Esophagus muscularis mucosa (tissue), 4 donors: ENCODE results near the gene NFIB.

ENCODE experiments used
- EP300 ChIP-seq: sonication (generic); formaldehyde crosslinking; IDR thresholded peaks from one replicate; pipeline ENCODE4 v1.6.1; 2017; ENCODE audit warnings: antibody characterized with exemption
- POLR2A ChIP-seq: fragments of 450-650 bp; IDR thresholded peaks from one replicate; pipeline ENCODE4 v1.6.1; 2017; ENCODE audit warnings: antibody characterized with exemption, moderate library complexity, mild to moderate bottlenecking, low read depth
- POLR2AphosphoS5 ChIP-seq, 2 donors: sonication (generic); formaldehyde crosslinking; IDR thresholded peaks; one replicate each; pipeline ENCODE4 v1.6.1; 2017; ENCODE audit warnings: antibody characterized with exemption in 2 of 2
- TF ChIP-seq, protein P1 (sequence below), 3 experiments: fragments of 200-600 bp in 2 of 3; fragments of 450-650 bp in 1 of 3; sonication (generic) in 2 of 3; IDR thresholded peaks; one replicate each; pipeline ENCODE4 v1.5.1; 2017 to 2019; ENCODE audit warnings: antibody characterized with exemption in 3 of 3, mild to moderate bottlenecking in 2 of 3, moderate library complexity in 1 of 3

DNA sequence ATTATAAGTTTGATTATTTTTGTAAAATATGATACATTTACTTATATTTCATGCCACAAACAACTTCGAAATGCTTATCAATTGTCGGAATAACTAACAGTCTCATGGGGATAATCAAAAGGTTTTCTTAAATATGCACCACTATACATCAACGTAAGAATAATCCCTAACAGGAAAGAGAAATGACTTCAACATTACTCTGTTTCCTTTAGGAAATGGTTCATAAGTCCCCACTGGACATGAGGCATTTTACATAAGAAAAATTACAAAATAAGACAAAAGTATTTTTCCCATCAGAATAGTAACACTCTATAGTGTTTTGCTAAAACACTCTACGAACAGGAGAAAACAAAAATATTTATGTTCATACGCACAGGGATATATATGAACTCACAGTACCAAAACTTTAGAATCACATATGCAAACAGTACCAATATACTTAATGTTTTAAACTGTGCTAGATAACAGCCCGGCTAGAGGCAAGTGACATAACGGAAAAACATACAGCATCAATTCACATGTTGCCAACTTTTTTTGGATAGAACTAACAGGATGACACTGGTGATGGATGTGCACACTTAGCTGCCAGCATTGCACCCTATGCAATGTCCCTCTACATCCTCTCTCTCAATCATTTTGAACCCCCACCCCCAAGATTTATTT, 120.5 kb downstream of the NFIB start:
- TF ChIP-seq, protein P1, sequence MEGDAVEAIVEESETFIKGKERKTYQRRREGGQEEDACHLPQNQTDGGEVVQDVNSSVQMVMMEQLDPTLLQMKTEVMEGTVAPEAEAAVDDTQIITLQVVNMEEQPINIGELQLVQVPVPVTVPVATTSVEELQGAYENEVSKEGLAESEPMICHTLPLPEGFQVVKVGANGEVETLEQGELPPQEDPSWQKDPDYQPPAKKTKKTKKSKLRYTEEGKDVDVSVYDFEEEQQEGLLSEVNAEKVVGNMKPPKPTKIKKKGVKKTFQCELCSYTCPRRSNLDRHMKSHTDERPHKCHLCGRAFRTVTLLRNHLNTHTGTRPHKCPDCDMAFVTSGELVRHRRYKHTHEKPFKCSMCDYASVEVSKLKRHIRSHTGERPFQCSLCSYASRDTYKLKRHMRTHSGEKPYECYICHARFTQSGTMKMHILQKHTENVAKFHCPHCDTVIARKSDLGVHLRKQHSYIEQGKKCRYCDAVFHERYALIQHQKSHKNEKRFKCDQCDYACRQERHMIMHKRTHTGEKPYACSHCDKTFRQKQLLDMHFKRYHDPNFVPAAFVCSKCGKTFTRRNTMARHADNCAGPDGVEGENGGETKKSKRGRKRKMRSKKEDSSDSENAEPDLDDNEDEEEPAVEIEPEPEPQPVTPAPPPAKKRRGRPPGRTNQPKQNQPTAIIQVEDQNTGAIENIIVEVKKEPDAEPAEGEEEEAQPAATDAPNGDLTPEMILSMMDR (IDR thresholded peaks at IDR 0.05): no peak
- no peak for TF ChIP-seq POLR2A
- TF ChIP-seq POLR2AphosphoS5 (IDR thresholded peaks at IDR 0.05): no peak
- TF ChIP-seq EP300: no peak
